GM21825 (cell line): Measurements from ENCODE around the gene DESI1.
"Not testable (repeated sequence)": the region's sequence is repeated elsewhere in the genome, so short reads cannot be mapped to it uniquely, and the experiment has no call there.

Experiments
- ATAC-seq: cut with Tn5 transposase; IDR thresholded peaks from one replicate; pipeline ENCODE4 v1.9.1; 2021; ENCODE audit warnings: mild to moderate bottlenecking, moderate library complexity; ENCODE audit not compliant: unreplicated experiment

DESI1 gene

GRCh38 chr22:41589391-41590241 is 31.2 kb downstream of the DESI1 start, which contains the start of gene PMM1:
PMM1 (minus strand) TSS chr22:41589840; CDS start chr22:41589805, 35 bp downstream.
- ATAC-seq: peak; percentile 89

GRCh38 chr22:41587347-41587723 is 33.5 kb downstream of the DESI1 start:
- ATAC-seq: no peak

- ATAC-seq: no peak
Observed at GRCh38 chr22:41585898-41586297, 34.9 kb downstream of the DESI1 start.

GRCh38 chr22:41584881-41585280 is 36.0 kb downstream of the DESI1 start:
- no peak for ATAC-seq

GRCh38 chr22:41582694-41583093 is 38.1 kb downstream of the DESI1 start:
- ATAC-seq: no peak

GRCh38 chr22:41579997-41580355 is 40.9 kb downstream of the DESI1 start:
- ATAC-seq: no peak

- ATAC-seq: no peak
Observed at GRCh38 chr22:41579297-41579996, 41.4 kb downstream of the DESI1 start.

- ATAC-seq: no peak
Observed at GRCh38 chr22:41578818-41579217, 42.0 kb downstream of the DESI1 start.

- ATAC-seq: no peak
Observed at GRCh38 chr22:41578114-41578513, 42.7 kb downstream of the DESI1 start.

- no peak for ATAC-seq
Observed at GRCh38 chr22:41576877-41577276, 44.0 kb downstream of the DESI1 start.

- ATAC-seq: no peak
Observed at GRCh38 chr22:41575533-41575932, 45.3 kb downstream of the DESI1 start.

- no peak for ATAC-seq
Observed at GRCh38 chr22:41574847-41575381, 45.9 kb downstream of the DESI1 start.

- no peak for ATAC-seq
Observed at GRCh38 chr22:41573677-41574076, 47.2 kb downstream of the DESI1 start.

- ATAC-seq: not testable (repeated sequence)
Observed at GRCh38 chr22:41572305-41572704, 48.5 kb downstream of the DESI1 start.

GRCh38 chr22:41571786-41572185 is 49.1 kb downstream of the DESI1 start:
- no peak for ATAC-seq

GRCh38 chr22:41570221-41570620 is 50.6 kb downstream of the DESI1 start:
- no peak for ATAC-seq

GRCh38 chr22:41568811-41569210 is 52.0 kb downstream of the DESI1 start:
- no peak for ATAC-seq

- no peak for ATAC-seq
Observed at GRCh38 chr22:41567512-41567768, 53.4 kb downstream of the DESI1 start.

- no peak for ATAC-seq
Observed at GRCh38 chr22:41565403-41566054, 55.3 kb downstream of the DESI1 start.

GRCh38 chr22:41564563-41564962 is 56.3 kb downstream of the DESI1 start:
- ATAC-seq: no peak

GRCh38 chr22:41563051-41563711 is 57.7 kb downstream of the DESI1 start:
- no peak for ATAC-seq
